ENCODE data around the gene TMEM175.

Gene TMEM175

DNA sequence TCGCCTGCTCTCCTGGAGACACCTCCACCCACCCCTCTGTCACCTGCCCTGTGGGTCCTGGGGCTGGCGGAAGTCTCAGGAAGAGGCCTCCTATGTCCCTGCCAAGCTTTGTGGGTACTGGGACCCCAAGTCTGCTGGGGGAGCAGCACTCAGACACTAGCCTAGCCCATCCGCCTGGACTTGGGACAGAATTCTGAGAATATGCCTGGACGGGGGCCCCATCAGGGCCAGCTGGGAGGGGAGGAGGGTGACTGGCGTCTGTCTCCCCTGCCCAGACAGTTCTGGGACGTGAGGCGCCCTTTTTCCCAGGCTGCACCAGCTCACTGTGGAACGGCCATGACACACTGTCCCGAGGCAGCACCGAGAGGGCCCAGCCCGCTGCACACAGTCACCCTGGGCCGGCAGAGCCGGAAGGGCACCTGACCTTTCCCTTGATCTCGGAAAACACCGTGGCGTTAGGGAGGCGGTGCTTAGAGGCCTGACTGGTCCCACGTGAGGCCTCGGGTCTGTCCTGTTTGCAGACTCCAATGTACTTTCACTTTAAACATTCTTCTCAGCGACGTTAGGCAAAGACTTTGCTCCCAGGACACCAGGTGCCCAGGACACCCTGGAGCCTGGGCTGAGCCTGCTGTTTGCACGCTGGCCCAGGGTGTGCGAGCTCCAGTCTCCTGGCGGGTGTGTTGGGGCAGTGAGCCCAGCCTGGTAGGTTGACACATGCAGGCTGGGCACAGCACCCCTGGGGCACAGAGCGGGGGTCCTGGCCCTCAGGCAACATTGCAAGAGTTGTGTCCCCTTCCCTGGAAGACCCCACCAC, 60.2 kb downstream of the TMEM175 start:
- TF ChIP-seq, protein P1, sequence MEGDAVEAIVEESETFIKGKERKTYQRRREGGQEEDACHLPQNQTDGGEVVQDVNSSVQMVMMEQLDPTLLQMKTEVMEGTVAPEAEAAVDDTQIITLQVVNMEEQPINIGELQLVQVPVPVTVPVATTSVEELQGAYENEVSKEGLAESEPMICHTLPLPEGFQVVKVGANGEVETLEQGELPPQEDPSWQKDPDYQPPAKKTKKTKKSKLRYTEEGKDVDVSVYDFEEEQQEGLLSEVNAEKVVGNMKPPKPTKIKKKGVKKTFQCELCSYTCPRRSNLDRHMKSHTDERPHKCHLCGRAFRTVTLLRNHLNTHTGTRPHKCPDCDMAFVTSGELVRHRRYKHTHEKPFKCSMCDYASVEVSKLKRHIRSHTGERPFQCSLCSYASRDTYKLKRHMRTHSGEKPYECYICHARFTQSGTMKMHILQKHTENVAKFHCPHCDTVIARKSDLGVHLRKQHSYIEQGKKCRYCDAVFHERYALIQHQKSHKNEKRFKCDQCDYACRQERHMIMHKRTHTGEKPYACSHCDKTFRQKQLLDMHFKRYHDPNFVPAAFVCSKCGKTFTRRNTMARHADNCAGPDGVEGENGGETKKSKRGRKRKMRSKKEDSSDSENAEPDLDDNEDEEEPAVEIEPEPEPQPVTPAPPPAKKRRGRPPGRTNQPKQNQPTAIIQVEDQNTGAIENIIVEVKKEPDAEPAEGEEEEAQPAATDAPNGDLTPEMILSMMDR (IDR thresholded peaks at IDR 0.05; ENCODE audit: insufficient read depth, low read depth, low read length, missing control alignments), result no peak
- peak overlapping the region; percentile 39 for H3K4me3 ChIP-seq (ENCODE audit: low read depth, low read length)
- peak; percentile 89 for DNase-seq (ENCODE audit: low read depth)

DNA sequence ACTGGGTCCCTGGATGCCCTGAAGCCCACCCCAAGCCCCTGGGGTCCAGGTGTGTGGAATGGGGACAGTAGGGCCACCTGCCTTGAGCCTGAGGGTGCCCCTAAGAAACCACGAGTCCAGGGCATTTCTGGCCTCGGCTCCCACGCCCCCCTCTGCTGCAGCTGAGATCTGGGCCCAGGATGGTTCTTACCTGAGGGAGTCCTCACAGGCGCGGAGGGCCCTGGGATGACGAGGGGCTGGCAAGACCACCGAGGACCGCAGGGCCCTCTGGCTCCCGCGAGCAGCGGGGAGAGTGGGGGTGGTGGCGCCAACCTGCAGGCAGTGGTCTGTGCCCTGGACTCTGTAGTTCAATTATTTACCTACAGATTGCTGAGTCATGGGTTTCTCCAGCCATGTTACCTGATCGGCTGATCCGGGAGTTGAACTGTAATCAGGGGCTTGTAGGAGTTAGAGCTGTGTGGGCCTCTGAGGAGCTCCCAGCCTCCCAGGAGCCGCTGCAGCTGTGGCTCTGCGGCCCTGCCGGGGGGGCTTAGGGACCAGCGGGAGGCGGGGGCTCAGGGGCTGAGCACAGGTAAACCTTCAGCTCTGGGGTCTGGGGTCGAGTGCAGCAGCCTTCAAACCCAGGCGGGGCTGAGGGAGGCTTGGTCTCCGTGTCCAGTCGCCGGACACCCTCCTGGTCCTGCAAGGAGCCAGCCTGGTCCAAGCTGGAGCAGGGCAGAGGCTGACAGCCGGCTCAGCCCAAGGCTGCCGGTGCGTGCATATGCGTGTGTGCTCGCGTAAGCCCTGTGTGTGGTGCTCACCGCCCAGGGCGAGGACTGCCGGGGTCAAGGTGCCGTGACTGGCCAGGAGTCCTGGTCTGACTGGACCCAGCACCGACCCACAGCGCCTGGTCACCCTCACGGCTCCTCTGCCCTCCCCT, 61.1 kb downstream of the TMEM175 start, which contains the start of gene SLC26A1:
Gene SLC26A1 (minus strand): TSS at position 294 of the 919 bp plus-strand sequence. CDS start 1,701 bp downstream, outside the sequence.
- DNase-seq (ENCODE audit: low read depth), result no peak
- H3K4me3 ChIP-seq (ENCODE audit: low read depth, low read length), result peak within 1 kb of the TSS; percentile 39
- TF ChIP-seq, protein P1 (IDR thresholded peaks at IDR 0.05; ENCODE audit: insufficient read depth, low read depth, low read length, missing control alignments), result no peak

DNA sequence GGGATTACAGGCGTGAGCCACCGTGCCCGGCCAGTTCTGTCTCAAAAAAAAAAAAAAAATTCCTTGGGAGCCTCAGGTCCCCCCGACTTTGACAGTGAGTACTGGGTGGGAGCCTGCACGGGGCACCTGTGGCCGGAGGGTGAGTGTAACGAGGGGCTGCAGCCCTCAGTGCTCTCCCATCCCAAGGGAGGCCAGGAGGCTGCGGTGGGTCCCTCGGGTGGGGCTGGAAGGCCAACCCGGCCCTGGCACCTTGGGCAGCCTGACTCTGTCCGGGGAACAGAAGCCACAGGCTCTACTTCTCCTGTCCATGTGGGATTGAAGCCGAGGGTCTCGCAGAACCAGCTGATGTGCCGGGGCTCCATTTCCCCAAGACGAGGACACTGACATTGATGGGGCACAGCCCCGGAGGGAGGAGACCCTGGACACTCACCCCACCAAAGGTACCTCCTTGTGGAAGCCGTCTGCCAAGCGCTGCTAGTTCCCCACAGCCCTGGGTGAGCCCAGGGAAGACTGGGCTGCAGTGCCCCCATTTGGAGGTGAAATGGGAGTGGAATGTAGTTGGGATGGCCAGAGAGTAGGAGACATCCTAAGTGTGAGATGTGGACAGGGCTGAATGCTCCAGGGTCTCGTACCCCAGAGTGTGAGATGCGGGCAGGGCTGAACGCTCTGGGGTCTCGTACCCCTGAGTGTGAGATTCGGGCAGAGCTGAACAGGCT, 63.2 kb downstream of the TMEM175 start:
- no peak for DNase-seq (ENCODE audit: low read depth)
- H3K4me3 ChIP-seq (ENCODE audit: low read depth, low read length), result no peak overlapping the region
- TF ChIP-seq, protein P1 (IDR thresholded peaks at IDR 0.05; ENCODE audit: insufficient read depth, low read depth, low read length, missing control alignments), result no peak

DNA sequence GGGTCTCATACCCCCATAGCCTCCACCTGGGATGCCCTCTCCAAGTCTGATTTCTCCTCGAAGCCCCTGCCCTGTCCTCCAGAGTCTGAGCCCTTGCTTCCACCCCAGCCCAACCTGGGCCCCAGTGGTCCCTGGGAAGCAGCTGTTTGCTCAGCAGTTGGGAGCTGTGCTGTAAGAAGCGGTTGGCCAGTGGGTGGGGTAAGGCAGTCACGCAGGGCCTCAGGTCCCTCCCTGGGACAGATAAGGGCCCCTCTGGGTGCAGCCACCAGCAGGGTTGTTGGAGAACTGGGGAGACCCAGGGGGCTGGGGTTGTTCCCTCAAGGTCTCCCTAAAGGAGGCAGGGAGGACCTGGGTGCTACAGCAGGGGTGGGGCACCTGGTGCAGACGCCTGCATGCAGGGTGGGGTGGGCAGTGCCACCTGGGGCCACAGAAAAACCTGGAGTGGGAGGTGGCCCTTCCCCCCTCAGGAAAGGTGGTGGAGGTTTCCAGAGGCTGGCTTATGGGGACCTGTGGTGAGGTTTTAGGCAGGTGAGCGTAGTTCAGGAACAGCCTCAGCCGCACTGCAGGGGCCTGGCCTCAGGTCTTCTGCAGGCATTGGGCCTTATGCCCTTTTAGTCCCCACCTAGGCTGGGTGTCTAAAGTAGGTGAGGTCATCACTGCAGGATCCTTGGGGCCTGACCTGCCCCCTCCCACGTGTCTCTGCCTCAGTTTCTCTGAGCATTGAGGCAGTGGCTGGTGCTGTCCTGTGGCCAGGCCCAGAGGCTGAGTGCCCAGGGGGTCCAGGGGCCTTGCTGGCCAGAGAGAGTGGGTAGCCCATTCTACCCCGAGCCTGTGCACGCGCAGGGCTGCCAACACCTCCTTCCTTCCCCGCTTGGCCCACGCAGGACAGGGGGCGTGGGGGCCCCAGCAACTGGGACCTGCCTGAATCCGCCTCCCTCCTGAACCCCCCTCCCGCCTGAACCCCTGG, 64.1 kb downstream of the TMEM175 start:
- DNase-seq (ENCODE audit: low read depth), result no peak
- TF ChIP-seq, protein P1 (IDR thresholded peaks at IDR 0.05; ENCODE audit: insufficient read depth, low read depth, low read length, missing control alignments), result no peak
- no peak overlapping the region for H3K4me3 ChIP-seq (ENCODE audit: low read depth, low read length)

DNA sequence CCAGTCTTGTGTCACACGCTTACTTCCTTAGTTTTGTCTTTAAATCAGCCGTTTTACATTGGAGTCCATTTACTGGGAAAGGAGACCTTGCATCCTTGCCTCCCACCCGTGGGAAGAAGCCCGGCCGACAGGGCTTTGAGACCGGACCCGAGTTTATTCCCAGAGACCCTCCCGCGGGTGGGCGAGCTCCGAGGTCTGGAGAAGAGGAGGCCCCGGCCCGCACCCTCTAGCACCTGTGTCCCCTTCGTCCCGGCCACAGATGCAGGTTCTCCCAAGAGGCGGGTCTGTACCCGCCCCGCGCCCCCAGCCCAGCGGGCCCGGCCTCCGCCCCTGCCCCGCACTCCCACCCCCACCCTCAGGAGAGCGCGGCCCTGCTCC, 64.7 kb downstream of the TMEM175 start:
- no peak for DNase-seq (ENCODE audit: low read depth)
- TF ChIP-seq, protein P1 (IDR thresholded peaks at IDR 0.05; ENCODE audit: insufficient read depth, low read depth, low read length, missing control alignments), result no peak
- no peak overlapping the region for H3K4me3 ChIP-seq (ENCODE audit: low read depth, low read length)

Data from GM12865 (cell line).